Endothelial cell of umbilical vein (primary cell): ENCODE data around the gene TMEM51. TPM values are rescaled to one million over a fixed set of nuclear protein-coding genes. Genes with fewer than 3 reads are reported as not detected.

Experiments used
- BruUV-seq: library from RNA; stranded (reverse); fragments of 400-500 nt; replicated peaks from 2 replicates; lab custom pipeline; 2021; lab: Mats Ljungman, UMichigan
- CTCF ChIA-PET: fragments of 300-600, 350-600 bp; sonication (Branson Sonifier 250); formaldehyde crosslinking; loops from one replicate; lab custom pipeline; 2021; ENCODE audit warnings: antibody characterized with exemption, inconsistent platforms; lab: Charles Lee
- POLR2A ChIA-PET: fragments of 300-600, 350-600 bp; sonication (Branson Sonifier 250); formaldehyde crosslinking; loops from one replicate; lab custom pipeline; 2021; ENCODE audit warnings: antibody characterized with exemption, inconsistent platforms; lab: Charles Lee
- DNase-seq: peaks from one replicate; pipeline ENCODE4 v3.0.0-alpha.2; 2011; ENCODE audit warnings: low read depth, low spot score
- FAIRE-seq: peaks from 2 replicates; lab custom pipeline; 2011; peaks lifted over from hg19 to GRCh38; lab: Jason Lieb, UNC
- H2AFZ ChIP-seq: 2 replicates; pipeline ENCODE4 v1.6.0; 2012; ENCODE audit warnings: low read depth, low read length, control low read depth, inconsistent platforms
- H3K27ac ChIP-seq: 2 replicates; pipeline ENCODE4 v1.5.1; 2011; ENCODE audit warnings: low read depth, mild to moderate bottlenecking, control low read depth, low read length, moderate library complexity; ENCODE audit not compliant: insufficient read depth
- H3K27me3 ChIP-seq, 2 experiments: 2 replicates each; pipeline versions ENCODE4 v1.6.0 to v1.6.1; 2011; ENCODE audit warnings: low read length in 2 of 2, mixed read lengths in 1 of 2; ENCODE audit not compliant: control insufficient read depth in 2 of 2, insufficient read depth in 2 of 2
- H3K36me3 ChIP-seq, 2 experiments: 2 replicates in 1 of 2; 3 replicates in 1 of 2; pipeline ENCODE4 v1.5.1; 2011; ENCODE audit warnings: low read length in 2 of 2, mild to moderate bottlenecking in 1 of 2, moderate library complexity in 1 of 2; ENCODE audit not compliant: control insufficient read depth in 2 of 2, insufficient read depth in 2 of 2; ENCODE audit errors: extremely low read depth in 1 of 2
- H3K4me1 ChIP-seq: 3 replicates; pipeline ENCODE4 v1.5.1; 2011; ENCODE audit warnings: mild to moderate bottlenecking, low read length; ENCODE audit not compliant: control insufficient read depth, insufficient read depth; ENCODE audit errors: extremely low read depth
- H3K4me2 ChIP-seq: 2 replicates; pipeline ENCODE4 v1.6.1; 2011; ENCODE audit warnings: low read length, control low read depth, mixed read lengths; ENCODE audit not compliant: insufficient read depth
- H3K4me3 ChIP-seq, 3 experiments: fragments of 200-600 bp in 1 of 3; sonication (generic), shearing (Covaris generic) in 1 of 3; replicated peaks in 1 of 3; 2 replicates each; pipeline ENCODE4 v1.5.1; 2011 to 2016; ENCODE audit warnings: control low read depth in 3 of 3, low read length in 3 of 3, mild to moderate bottlenecking in 2 of 3, inconsistent platforms in 1 of 3, low read depth in 1 of 3, moderate library complexity in 1 of 3; ENCODE audit not compliant: insufficient read depth in 1 of 3
- H3K79me2 ChIP-seq: 2 replicates; pipeline ENCODE4 v1.6.0; 2012; ENCODE audit warnings: low read length, inconsistent platforms; ENCODE audit not compliant: control insufficient read depth, insufficient read depth
- H3K9ac ChIP-seq: replicated peaks from 2 replicates; pipeline ENCODE3; 2011; ENCODE audit warnings: low read length, control low read depth; ENCODE audit not compliant: insufficient read depth; ENCODE audit errors: extremely low read depth
- H3K9me1 ChIP-seq: replicated peaks from 3 replicates; pipeline ENCODE4 v1.6.0; 2011; ENCODE audit warnings: mild to moderate bottlenecking, low read length; ENCODE audit not compliant: control insufficient read depth, insufficient read depth; ENCODE audit errors: extremely low read depth
- H3K9me3 ChIP-seq: replicated peaks from 2 replicates; pipeline ENCODE4 v1.5.1; 2012; ENCODE audit warnings: low read length, inconsistent platforms; ENCODE audit not compliant: control insufficient read depth, insufficient read depth
- H4K20me1 ChIP-seq: replicated peaks from 2 replicates; pipeline ENCODE3; 2011; ENCODE audit warnings: mild to moderate bottlenecking, low read length; ENCODE audit not compliant: control insufficient read depth, insufficient read depth; ENCODE audit errors: extremely low read depth
- EZH2 ChIP-seq: IDR thresholded peaks from 2 replicates; pipeline ENCODE4 v1.6.1; 2012; ENCODE audit warnings: borderline replicate concordance, low read depth, mild to moderate bottlenecking, moderate library complexity, low read length, inconsistent platforms; ENCODE audit not compliant: severe bottlenecking
- FOS ChIP-seq: IDR thresholded peaks from 2 replicates; pipeline ENCODE4 v1.6.1; 2011; ENCODE audit warnings: mild to moderate bottlenecking, low read length, moderate library complexity, borderline replicate concordance; ENCODE audit not compliant: insufficient read depth
- GATA2 ChIP-seq: IDR thresholded peaks from 2 replicates; pipeline ENCODE4 v1.7.0; 2011; ENCODE audit warnings: low read depth, mild to moderate bottlenecking, moderate library complexity, mixed read lengths, low read length; ENCODE audit not compliant: insufficient read length, insufficient read depth
- JUN ChIP-seq: IDR thresholded peaks from 2 replicates; pipeline ENCODE4 v1.6.1; 2011; ENCODE audit warnings: borderline replicate concordance, low read depth; ENCODE audit not compliant: insufficient read length, insufficient read depth
- MYC ChIP-seq: IDR thresholded peaks from one replicate; pipeline ENCODE4 v1.6.1; 2011; ENCODE audit warnings: mild to moderate bottlenecking, low read depth, low read length
- POLR2A ChIP-seq: IDR thresholded peaks from 2 replicates; pipeline ENCODE4 v1.6.1; 2012; ENCODE audit warnings: low read depth, mild to moderate bottlenecking, control low read depth, low read length
- POLR2AphosphoS5 ChIP-seq: IDR thresholded peaks from 2 replicates; pipeline ENCODE4 v1.6.1; 2012; ENCODE audit warnings: low read depth, mild to moderate bottlenecking, control low read depth, low read length, moderate library complexity; ENCODE audit not compliant: insufficient read depth
- dilution Hi-C: fragments of 300-500 bp; cut with MboI; formaldehyde crosslinking; loops from one replicate; pipeline ENCODE4 v1.15.0; 2019; ENCODE audit warnings: low sequenced_read_pairs; ENCODE audit not compliant: extremely low pct_ligation_motif_present
- intact Hi-C: fragments of 100-400 bp; cut with micrococcal nuclease; formaldehyde crosslinking; loops from one replicate; pipeline ENCODE4 v1.10.0; 2022
- polyA plus RNA-seq, 4 experiments: library from polyadenylated mRNA; depleted of rRNA in 3 of 4; stranded (reverse) in 3 of 4; unstranded in 1 of 4; fragments of >200 nt; gene quantifications; 2 replicates each; pipeline versions ENCODE4 v1.2.1 to v1.2.3, GENCODE V29; 2011 to 2012; ENCODE audit warnings: missing spikeins in 1 of 4
- total RNA-seq: library from RNA; stranded (reverse); gene quantifications from 2 replicates; pipeline ENCODE4 v1.2.3, GENCODE V29; 2021
- TF ChIP-seq, protein P1 (sequence below), 2 donors: IDR thresholded peaks; 1 replicate in 1 of 2; 2 replicates in 1 of 2; pipeline ENCODE4 v1.5.1; 2011; ENCODE audit warnings: low read length in 2 of 2, mild to moderate bottlenecking in 2 of 2, moderate library complexity in 2 of 2, control low read depth in 1 of 2, inconsistent platforms in 1 of 2, low read depth in 1 of 2; ENCODE audit not compliant: insufficient read depth in 1 of 2; ENCODE audit errors: extremely low read depth in 1 of 2
- TF ChIP-seq, protein P2 (sequence below): IDR thresholded peaks from 2 replicates; pipeline ENCODE4 v1.6.1; 2011; ENCODE audit not compliant: insufficient read depth, insufficient read length

TMEM51 gene
- total and polyA plus RNA-seq, 2 donors (not counting 3 experiments of a cell fraction or from before 2014, with no cell fraction given): 13.7 to 13.9 TPM

GRCh38 chr1:15146142-15146680 lies 7.3 kb upstream of the TMEM51 start:
- no peak for FAIRE-seq
- CTCF ChIA-PET: no interaction called here

GRCh38 chr1:15146971-15147376 lies 6.6 kb upstream of the TMEM51 start:
- dilution Hi-C loops: no loop called here
- BruUV-seq: no TSS peak

More at GRCh38 chr1:15146142-15146680, 7.3 kb upstream of the TMEM51 start:
- no peak overlapping the region for H3K9ac ChIP-seq
- H3K36me3 ChIP-seq: no peaks in the 10 kb centered on the region
- no peaks in the 10 kb centered on the region for H3K4me1 ChIP-seq
- no peaks in the 10 kb centered on the region for H4K20me1 ChIP-seq
- peaks cover 8 to 10% of the 10 kb centered on the region in 2 experiments for H3K27me3 ChIP-seq
- no peak overlapping the region for H3K4me2 ChIP-seq
- TF ChIP-seq POLR2A: no peak
- H2AFZ ChIP-seq: no peak overlapping the region
- intact Hi-C loops: no loop called here
- no peaks in the 10 kb centered on the region for H3K9me1 ChIP-seq
- no peaks in the 10 kb centered on the region for H3K79me2 ChIP-seq
- no peak overlapping the region for H3K27ac ChIP-seq
- POLR2A ChIA-PET: no interaction called here
- DNase-seq: no peak
- dilution Hi-C loops: no loop called here
- H3K4me3 ChIP-seq: no peak overlapping the region
- no peaks in the 10 kb centered on the region for H3K9me3 ChIP-seq
- no TSS peak for BruUV-seq

More at GRCh38 chr1:15146971-15147376, 6.6 kb upstream of the TMEM51 start:
- intact Hi-C loops: no loop called here
- POLR2A ChIA-PET: no interaction called here
- DNase-seq (no peak), FAIRE-seq (no peak)
- Histone ChIP-seq H3K27ac (no peak overlapping the region), H3K4me1 (no peaks in the 10 kb centered on the region), H4K20me1 (no peaks in the 10 kb centered on the region), H3K9me3 (no peaks in the 10 kb centered on the region), H3K4me2 (no peak overlapping the region), H3K4me3 (no peak overlapping the region), H3K9ac (no peak overlapping the region), H3K27me3 (peaks cover 9 to 12% of the 10 kb centered on the region in 2 experiments), H3K36me3 (no peaks in the 10 kb centered on the region), H3K79me2 (no peaks in the 10 kb centered on the region), H3K9me1 (no peaks in the 10 kb centered on the region), H2AFZ (no peak overlapping the region)
- TF ChIP-seq JUN (no peak), MYC (no peak), FOS (no peak), EZH2 (no peak), POLR2A (no peak), GATA2 (no peak), POLR2AphosphoS5 (no peak)
- TF ChIP-seq, protein P1, sequence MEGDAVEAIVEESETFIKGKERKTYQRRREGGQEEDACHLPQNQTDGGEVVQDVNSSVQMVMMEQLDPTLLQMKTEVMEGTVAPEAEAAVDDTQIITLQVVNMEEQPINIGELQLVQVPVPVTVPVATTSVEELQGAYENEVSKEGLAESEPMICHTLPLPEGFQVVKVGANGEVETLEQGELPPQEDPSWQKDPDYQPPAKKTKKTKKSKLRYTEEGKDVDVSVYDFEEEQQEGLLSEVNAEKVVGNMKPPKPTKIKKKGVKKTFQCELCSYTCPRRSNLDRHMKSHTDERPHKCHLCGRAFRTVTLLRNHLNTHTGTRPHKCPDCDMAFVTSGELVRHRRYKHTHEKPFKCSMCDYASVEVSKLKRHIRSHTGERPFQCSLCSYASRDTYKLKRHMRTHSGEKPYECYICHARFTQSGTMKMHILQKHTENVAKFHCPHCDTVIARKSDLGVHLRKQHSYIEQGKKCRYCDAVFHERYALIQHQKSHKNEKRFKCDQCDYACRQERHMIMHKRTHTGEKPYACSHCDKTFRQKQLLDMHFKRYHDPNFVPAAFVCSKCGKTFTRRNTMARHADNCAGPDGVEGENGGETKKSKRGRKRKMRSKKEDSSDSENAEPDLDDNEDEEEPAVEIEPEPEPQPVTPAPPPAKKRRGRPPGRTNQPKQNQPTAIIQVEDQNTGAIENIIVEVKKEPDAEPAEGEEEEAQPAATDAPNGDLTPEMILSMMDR (IDR thresholded peaks at IDR 0.05; ENCODE audit: extremely low read depth in 1 of 2, insufficient read depth in 1 of 2, low read depth in 1 of 2, low read length in 2 of 2): no peak
- TF ChIP-seq, protein P2, sequence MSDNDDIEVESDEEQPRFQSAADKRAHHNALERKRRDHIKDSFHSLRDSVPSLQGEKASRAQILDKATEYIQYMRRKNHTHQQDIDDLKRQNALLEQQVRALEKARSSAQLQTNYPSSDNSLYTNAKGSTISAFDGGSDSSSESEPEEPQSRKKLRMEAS: no peak
- CTCF ChIA-PET: no interaction called here
